K562 (cell line): ENCODE data around the gene SOCS6. TPM values are rescaled to one million over a fixed set of nuclear protein-coding genes. Genes with fewer than 3 reads are reported as not detected.

Source experiments
- ATAC-seq: fragments of 200-7000 bp; cut with Tn5 transposase; 3 replicates; pipeline ENCODE4 v1.9.1; 2020; ENCODE audit warnings: moderate library complexity
- BruUV-seq: library from RNA; stranded (reverse); fragments of 400-500 nt; replicated peaks from 2 replicates; lab custom pipeline; 2021; lab: Mats Ljungman, UMichigan
- CTCF ChIA-PET: fragments of 300-600 bp; formaldehyde crosslinking; extraction: SDS; loops from one replicate; lab custom pipeline; 2021; ENCODE audit warnings: low intra/inter-chr PET ratio; lab: Yijun Ruan, JAX
- POLR2A ChIA-PET: fragments of 300-600, 350-650 bp; sonication (Branson Sonifier 250); formaldehyde crosslinking; extraction: SDS; loops from one replicate; lab custom pipeline; 2021; ENCODE audit warnings: antibody characterized with exemption, inconsistent platforms; lab: Yijun Ruan, JAX
- DNase-seq, 4 experiments: peaks; one replicate each; pipeline versions ENCODE4 v3.0.0 to v3.0.0-alpha.2; 2011 to 2018; ENCODE audit warnings: low spot score in 3 of 4, mixed read lengths in 3 of 4; ENCODE audit errors: extremely low read depth in 1 of 4
- FAIRE-seq: peaks from 2 replicates; lab custom pipeline; 2011; peaks lifted over from hg19 to GRCh38; lab: Jason Lieb, UNC
- H2AFZ ChIP-seq: 2 replicates; pipeline ENCODE4 v1.6.0; 2011; ENCODE audit warnings: low read depth, low read length, control low read depth, inconsistent platforms
- H3K27ac ChIP-seq: fragments of 200-600 bp; 3 replicates; pipeline ENCODE4 v1.8.0; 2011; ENCODE audit warnings: low read depth, mild to moderate bottlenecking, control low read depth, inconsistent platforms, low read length, moderate library complexity, mixed read lengths; ENCODE audit errors: extremely low read depth
- H3K27me3 ChIP-seq, 2 experiments: fragments of 300-600 bp in 1 of 2; 2 replicates in 1 of 2; 3 replicates in 1 of 2; pipeline versions ENCODE4 v1.6.0 to v1.8.0; 2011; ENCODE audit warnings: inconsistent platforms in 2 of 2, low read length in 2 of 2, mild to moderate bottlenecking in 1 of 2, mixed read lengths in 1 of 2, moderate library complexity in 1 of 2; ENCODE audit not compliant: control insufficient read depth in 2 of 2, insufficient read depth in 2 of 2
- H3K36me3 ChIP-seq: fragments of 300-600 bp; 3 replicates; pipeline ENCODE4 v1.8.0; 2011; ENCODE audit warnings: mild to moderate bottlenecking, low read length, inconsistent platforms; ENCODE audit not compliant: control insufficient read depth, insufficient read depth
- H3K4me1 ChIP-seq, 2 experiments: fragments of 200-600 bp in 1 of 2; replicated peaks in 1 of 2; 2 replicates in 1 of 2; 3 replicates in 1 of 2; pipeline versions ENCODE4 v1.5.1 to v1.8.0; 2011; ENCODE audit warnings: inconsistent platforms in 2 of 2, low read length in 2 of 2, mild to moderate bottlenecking in 1 of 2, mixed read lengths in 1 of 2, moderate library complexity in 1 of 2; ENCODE audit not compliant: control insufficient read depth in 2 of 2, insufficient read depth in 2 of 2
- H3K4me2 ChIP-seq: 2 replicates; pipeline ENCODE4 v1.6.1; 2011; ENCODE audit warnings: low read length, control low read depth, inconsistent platforms, mixed read lengths; ENCODE audit not compliant: insufficient read depth
- H3K4me3 ChIP-seq: fragments of 200-600 bp; sonication (generic), shearing (Covaris generic); 2 replicates; pipeline ENCODE4 v1.5.1; 2016; ENCODE audit warnings: control low read depth, inconsistent platforms
- H3K79me2 ChIP-seq: fragments of 200-600 bp; 3 replicates; pipeline ENCODE4 v1.8.0; 2011; ENCODE audit warnings: low read length, inconsistent platforms; ENCODE audit not compliant: control insufficient read depth, insufficient read depth
- H3K9ac ChIP-seq, 2 experiments: 2 replicates each; pipeline versions ENCODE4 v1.6.0 to v1.6.1; 2011; ENCODE audit warnings: low read depth in 2 of 2, low read length in 2 of 2, control low read depth in 1 of 2, inconsistent platforms in 1 of 2, mild to moderate bottlenecking in 1 of 2, mixed read lengths in 1 of 2; ENCODE audit not compliant: insufficient read depth in 1 of 2
- H3K9me1 ChIP-seq: one replicate; pipeline ENCODE4 v1.6.0; 2011; ENCODE audit warnings: inconsistent platforms, mild to moderate bottlenecking, low read length, moderate library complexity; ENCODE audit not compliant: control insufficient read depth, insufficient read depth
- H3K9me3 ChIP-seq: replicated peaks from 2 replicates; pipeline ENCODE4 v1.5.1; 2011; ENCODE audit warnings: low read depth, low read length, inconsistent platforms; ENCODE audit not compliant: control insufficient read depth, insufficient read depth
- H4K20me1 ChIP-seq: replicated peaks from 2 replicates; pipeline ENCODE4 v1.6.1; 2011; ENCODE audit warnings: low read length, inconsistent platforms, mixed read lengths; ENCODE audit not compliant: control insufficient read depth, insufficient read depth
- CCNT2 ChIP-seq: IDR thresholded peaks from 2 replicates; pipeline ENCODE4 v1.6.1; 2011; ENCODE audit warnings: borderline replicate concordance, low read depth, mild to moderate bottlenecking, moderate library complexity, mixed read lengths, low read length; ENCODE audit not compliant: insufficient read length; ENCODE audit errors: extremely low read depth
- CUX1 ChIP-seq: fragments of 200-800 bp; sonication (Bioruptor generic); IDR thresholded peaks from 2 replicates; pipeline ENCODE4 v1.6.1; 2016; ENCODE audit warnings: missing genetic modification characterization, missing compliant biosample characterization
- ELF2 ChIP-seq: fragments of 250-450 bp; sonication (Bioruptor Pico); IDR thresholded peaks from 2 replicates; pipeline ENCODE4 v1.5.0; 2021; ENCODE audit warnings: mild to moderate bottlenecking
- GATAD2B ChIP-seq: fragments of 450-650 bp; IDR thresholded peaks from 2 replicates; pipeline ENCODE4 v1.6.1; 2017; ENCODE audit warnings: mild to moderate bottlenecking, borderline replicate concordance
- HSF4 ChIP-seq: fragments of 250-450 bp; sonication (Bioruptor Pico); IDR thresholded peaks from 2 replicates; pipeline ENCODE4 v2.1.2; 2022; ENCODE audit warnings: mild to moderate bottlenecking, moderate library complexity, borderline replicate concordance
- ILK ChIP-seq: fragments of 450-650 bp; IDR thresholded peaks from 2 replicates; pipeline ENCODE4 v1.6.1; 2016; ENCODE audit warnings: missing genetic modification characterization, low read depth, mild to moderate bottlenecking, missing compliant biosample characterization, moderate library complexity, borderline replicate concordance
- MAFG ChIP-seq: fragments of 450-650 bp; conservative IDR thresholded peaks from 2 replicates; pipeline ENCODE4 v1.6.1; 2016; ENCODE audit warnings: missing genetic modification characterization, missing compliant biosample characterization
- NFYB ChIP-seq: IDR thresholded peaks from 2 replicates; pipeline ENCODE4 v1.6.1; 2011; ENCODE audit warnings: mild to moderate bottlenecking, moderate library complexity; ENCODE audit not compliant: insufficient read length; ENCODE audit errors: extremely low read depth
- PHB ChIP-seq: fragments of 250-450 bp; sonication (Bioruptor Pico); IDR thresholded peaks from 2 replicates; pipeline ENCODE4 v1.5.0; 2021
- SNRNP70 ChIP-seq: fragments of 200-400 bp; formaldehyde crosslinking; optimal IDR thresholded peaks from 2 replicates; pipeline ENCODE3; 2017; ENCODE audit warnings: low read depth, low read length
- SP2 ChIP-seq: IDR thresholded peaks from 2 replicates; pipeline ENCODE4 v1.6.1; 2011; ENCODE audit warnings: mild to moderate bottlenecking, low read depth, low read length, moderate library complexity; ENCODE audit not compliant: poor library complexity, severe bottlenecking; ENCODE audit errors: extremely low read depth
- SREBF1 ChIP-seq: fragments of 150-350 bp; IDR thresholded peaks from 2 replicates; pipeline ENCODE4 v1.6.1; 2014; ENCODE audit warnings: antibody characterized with exemption, low read depth, low read length, borderline replicate concordance
- SREBF2 ChIP-seq: sonication (generic); formaldehyde crosslinking; IDR thresholded peaks from 2 replicates; pipeline ENCODE4 v1.4.0; 2020; ENCODE audit warnings: mild to moderate bottlenecking, missing genetic modification reagents
- ZNF146 ChIP-seq: IDR thresholded peaks from one replicate; pipeline ENCODE4 v1.6.1; 2018; ENCODE audit warnings: missing compliant biosample characterization; ENCODE audit not compliant: unreplicated experiment
- ZNF174 ChIP-seq: fragments of 250-450 bp; sonication (Bioruptor Pico); IDR thresholded peaks from 2 replicates; pipeline ENCODE4 v1.4.0; 2020; ENCODE audit warnings: mild to moderate bottlenecking
- ZNF263 ChIP-seq: sonication (generic); formaldehyde crosslinking; IDR thresholded peaks from 2 replicates; pipeline ENCODE4 v1.8.0; 2022; ENCODE audit warnings: mild to moderate bottlenecking, missing genetic modification reagents, borderline replicate concordance
- WGBS: fragments of 100-300 bp; shearing (Covaris generic); methylation state at CpG from one replicate; pipeline ENCODE4 v1.1.6; 2016; ENCODE audit warnings: low coverage, mixed read lengths; ENCODE audit not compliant: insufficient coverage; ENCODE audit errors: missing lambda C conversion rate; 5-methylcytosine and 5-hydroxymethylcytosine counted together
- in situ Hi-C: fragments of 300-500 bp; cut with MboI; formaldehyde crosslinking; loops from 4 replicates; pipeline ENCODE4 v1.15.0; 2018; ENCODE audit warnings: inconsistent platforms, mixed read lengths
- intact Hi-C: fragments of 100-400 bp; cut with micrococcal nuclease; formaldehyde crosslinking; loops from 2 replicates; pipeline ENCODE4 v1.14.2; 2022
- polyA plus RNA-seq, 8 experiments: library from polyadenylated mRNA; depleted of rRNA in 4 of 8; stranded (reverse) in 5 of 8; unstranded in 3 of 8; fragments of >200 nt; fragmentation: Nextera tagmentation in 2 of 8; fragmentation: Illumina TruSeq in 1 of 8; extraction: Ambion mirVana in 2 of 8; extraction: Trizol in 1 of 8; gene quantifications; 2 replicates each; pipeline versions ENCODE4 v1.2.1 to v1.2.3, GENCODE V29; 2011 to 2014; ENCODE audit warnings: inconsistent platforms in 1 of 8, missing spikeins in 1 of 8
- total RNA-seq, 7 experiments: library from RNA; depleted of rRNA in 6 of 7; stranded (reverse); fragments of >200 nt in 6 of 7; fragmentation: Illumina TruSeq in 2 of 7; extraction: Trizol in 2 of 7; gene quantifications; 2 replicates each; pipeline versions ENCODE4 v1.2.1 to v1.2.3, GENCODE V29; 2011 to 2021; ENCODE audit warnings: low replicate concordance in 1 of 7
- TF ChIP-seq, protein P1 (sequence below): sonication (generic); formaldehyde crosslinking; IDR thresholded peaks from 2 replicates; pipeline ENCODE4 v1.8.0; 2022; ENCODE audit warnings: mild to moderate bottlenecking, missing genetic modification reagents

The SOCS6 gene
- total and polyA plus RNA-seq, 9 of the 15 experiments (the other 6 are each of a cell fraction or from before 2014, with no cell fraction given): 2.5 to 7.1 (median 5.6) TPM

DNA sequence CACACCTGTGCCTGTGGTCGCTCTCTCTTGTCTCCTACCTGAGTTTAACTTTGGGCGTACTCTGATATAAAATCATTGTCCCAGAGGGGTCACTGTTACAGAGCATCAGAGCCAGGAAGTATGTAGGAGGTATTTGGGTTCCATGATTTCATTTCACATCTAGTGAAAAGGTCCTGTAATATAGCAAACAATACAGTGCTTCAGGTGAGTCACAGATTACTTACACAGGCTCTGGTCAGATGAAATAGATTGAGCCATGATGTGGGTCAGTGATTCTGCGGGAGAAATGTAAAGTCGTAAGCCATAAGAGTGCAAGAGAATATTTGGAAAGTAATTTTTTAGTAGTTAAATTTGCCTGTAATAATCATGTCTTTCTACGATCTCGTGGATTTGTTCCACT lies 70.2 kb downstream of the SOCS6 start:
- DNase-seq (no peak), FAIRE-seq (no peak), ATAC-seq (no peak)
- no peaks in the 10 kb centered on the region for H3K79me2 ChIP-seq
- H2AFZ ChIP-seq: no peak overlapping the region
- 0 out of 2 replicates have a peak, but pooled peaks cover 3% of the 10 kb centered on the region for H3K9me3 ChIP-seq
- POLR2A ChIA-PET: no interaction called here
- H3K9ac ChIP-seq: no peak overlapping the region
- TF ChIP-seq, protein P1, sequence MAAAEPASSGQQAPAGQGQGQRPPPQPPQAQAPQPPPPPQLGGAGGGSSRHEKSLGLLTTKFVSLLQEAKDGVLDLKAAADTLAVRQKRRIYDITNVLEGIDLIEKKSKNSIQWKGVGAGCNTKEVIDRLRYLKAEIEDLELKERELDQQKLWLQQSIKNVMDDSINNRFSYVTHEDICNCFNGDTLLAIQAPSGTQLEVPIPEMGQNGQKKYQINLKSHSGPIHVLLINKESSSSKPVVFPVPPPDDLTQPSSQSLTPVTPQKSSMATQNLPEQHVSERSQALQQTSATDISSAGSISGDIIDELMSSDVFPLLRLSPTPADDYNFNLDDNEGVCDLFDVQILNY (CRISPR knock-in tag): no peak
- TF ChIP-seq SREBF2 (CRISPR knock-in tag) (no peak), NFYB (no peak), CCNT2 (no peak), PHB (no peak), SP2 (no peak), MAFG (no peak), ZNF263 (CRISPR knock-in tag) (no peak), ILK (tag) (no peak), CUX1 (no peak), SREBF1 (no peak), HSF4 (CRISPR knock-in tag) (no peak), ELF2 (CRISPR knock-in tag) (no peak), GATAD2B (no peak), SNRNP70 (no peak), ZNF146 (CRISPR knock-in tag) (no peak), ZNF174 (no peak)
- no peaks in the 10 kb centered on the region; a peak in 2 of 5 replicates for H3K4me1 ChIP-seq
- no peaks in the 10 kb centered on the region for H3K9me1 ChIP-seq
- no peak overlapping the region for H3K4me2 ChIP-seq
- H3K27ac ChIP-seq: no peak overlapping the region
- no peaks in the 10 kb centered on the region for H3K27me3 ChIP-seq
- BruUV-seq: no TSS peak
- H3K4me3 ChIP-seq: no peak overlapping the region
- in situ Hi-C loops: no loop called here
- WGBS: 26% methylated on average over 4 of the region's 6 CpGs
- no peaks in the 10 kb centered on the region for H4K20me1 ChIP-seq
- CTCF ChIA-PET: no interaction called here
- intact Hi-C loops: no loop called here
- no peaks in the 10 kb centered on the region for H3K36me3 ChIP-seq
